ENCODE data around the gene HOXC12. TPM values are rescaled to one million over a fixed set of nuclear protein-coding genes. Genes with fewer than 3 reads are reported as not detected.

Gene HOXC12
- total and polyA plus RNA-seq, 2 of the 8 experiments (the other 6 are each of a cell fraction or from before 2014, with no cell fraction given), result not detected

DNA sequence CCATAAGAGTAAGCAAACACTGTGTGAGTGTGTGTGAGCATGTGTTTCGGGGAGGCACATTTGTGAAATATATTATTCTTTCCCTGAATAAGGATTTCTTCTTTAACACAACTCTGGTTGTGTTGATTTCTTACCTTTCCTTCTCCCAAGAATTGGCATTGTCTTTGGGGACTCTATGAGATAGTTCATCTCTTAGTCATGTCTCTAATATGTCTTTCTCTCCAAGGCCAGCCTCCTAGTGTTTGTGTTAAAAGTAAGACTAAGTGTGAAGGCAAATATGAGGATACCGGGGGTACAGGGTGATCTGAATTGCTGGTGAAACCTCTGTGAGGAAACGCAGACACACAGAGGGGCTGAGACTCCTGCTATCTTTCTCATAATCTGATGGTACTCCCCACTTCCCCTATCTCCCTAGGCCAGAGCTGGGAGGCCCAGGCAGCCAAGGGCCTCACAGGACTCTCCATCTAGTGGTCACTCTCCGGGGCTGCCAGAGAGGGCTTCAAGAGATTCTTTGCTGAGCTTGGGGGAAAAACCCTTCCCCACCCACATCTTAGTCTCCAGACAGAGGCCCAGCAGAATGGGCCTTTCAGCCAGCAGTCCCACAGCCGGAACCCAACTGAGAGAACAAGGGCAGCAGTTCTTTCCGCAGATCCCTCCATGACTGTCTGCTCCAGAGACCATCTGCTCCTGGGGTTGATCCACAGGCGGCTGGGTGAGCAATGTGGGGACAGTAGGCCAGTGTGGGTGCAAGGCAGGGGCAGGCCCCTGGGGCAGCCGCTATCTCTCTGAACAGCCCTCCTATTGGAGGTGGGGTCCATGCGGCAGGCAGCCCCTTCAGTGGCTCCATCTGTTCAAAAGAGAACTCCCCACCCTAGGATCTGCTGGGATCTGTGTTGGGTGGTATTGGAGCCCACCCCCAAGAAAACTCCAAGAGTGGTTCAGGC, 5.8 kb upstream of the HOXC12 start:
- no peak for FAIRE-seq
- TF ChIP-seq TEAD4 (IDR thresholded peaks at IDR 0.05; ENCODE audit: low read depth, low read length) (no peak), RAD21 (IDR thresholded peaks at IDR 0.05 in 1 of 2, conservative IDR thresholded peaks at IDR 0.05 in 1 of 2; ENCODE audit: low read depth in 2 of 2, low read length in 2 of 2) (peak in 1 of 2 experiments; percentile 21; a peak in 1 of 4 replicates), SP1 (IDR thresholded peaks at IDR 0.05; ENCODE audit: low read depth, low read length) (no peak), EZH2 (IDR thresholded peaks at IDR 0.05; ENCODE audit: low read depth, low read length, severe bottlenecking) (peak; percentile 1)
- TF ChIP-seq, protein P1, sequence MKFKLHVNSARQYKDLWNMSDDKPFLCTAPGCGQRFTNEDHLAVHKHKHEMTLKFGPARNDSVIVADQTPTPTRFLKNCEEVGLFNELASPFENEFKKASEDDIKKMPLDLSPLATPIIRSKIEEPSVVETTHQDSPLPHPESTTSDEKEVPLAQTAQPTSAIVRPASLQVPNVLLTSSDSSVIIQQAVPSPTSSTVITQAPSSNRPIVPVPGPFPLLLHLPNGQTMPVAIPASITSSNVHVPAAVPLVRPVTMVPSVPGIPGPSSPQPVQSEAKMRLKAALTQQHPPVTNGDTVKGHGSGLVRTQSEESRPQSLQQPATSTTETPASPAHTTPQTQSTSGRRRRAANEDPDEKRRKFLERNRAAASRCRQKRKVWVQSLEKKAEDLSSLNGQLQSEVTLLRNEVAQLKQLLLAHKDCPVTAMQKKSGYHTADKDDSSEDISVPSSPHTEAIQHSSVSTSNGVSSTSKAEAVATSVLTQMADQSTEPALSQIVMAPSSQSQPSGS (IDR thresholded peaks at IDR 0.05; ENCODE audit: low read length), result no peak
- TF ChIP-seq, protein P2, sequence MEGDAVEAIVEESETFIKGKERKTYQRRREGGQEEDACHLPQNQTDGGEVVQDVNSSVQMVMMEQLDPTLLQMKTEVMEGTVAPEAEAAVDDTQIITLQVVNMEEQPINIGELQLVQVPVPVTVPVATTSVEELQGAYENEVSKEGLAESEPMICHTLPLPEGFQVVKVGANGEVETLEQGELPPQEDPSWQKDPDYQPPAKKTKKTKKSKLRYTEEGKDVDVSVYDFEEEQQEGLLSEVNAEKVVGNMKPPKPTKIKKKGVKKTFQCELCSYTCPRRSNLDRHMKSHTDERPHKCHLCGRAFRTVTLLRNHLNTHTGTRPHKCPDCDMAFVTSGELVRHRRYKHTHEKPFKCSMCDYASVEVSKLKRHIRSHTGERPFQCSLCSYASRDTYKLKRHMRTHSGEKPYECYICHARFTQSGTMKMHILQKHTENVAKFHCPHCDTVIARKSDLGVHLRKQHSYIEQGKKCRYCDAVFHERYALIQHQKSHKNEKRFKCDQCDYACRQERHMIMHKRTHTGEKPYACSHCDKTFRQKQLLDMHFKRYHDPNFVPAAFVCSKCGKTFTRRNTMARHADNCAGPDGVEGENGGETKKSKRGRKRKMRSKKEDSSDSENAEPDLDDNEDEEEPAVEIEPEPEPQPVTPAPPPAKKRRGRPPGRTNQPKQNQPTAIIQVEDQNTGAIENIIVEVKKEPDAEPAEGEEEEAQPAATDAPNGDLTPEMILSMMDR (IDR thresholded peaks at IDR 0.05; ENCODE audit: control extremely low read depth in 1 of 3, insufficient read depth in 1 of 3, low read depth in 1 of 3, low read length in 3 of 3), result peak in 2 of 3 experiments; percentile 9 to 13; a peak in 2 of 4 replicates
- no peaks in the 10 kb centered on the region; a peak in 1 of 4 replicates for H3K9me3 ChIP-seq (ENCODE audit: insufficient read depth in 2 of 2, low read depth in 1 of 2, low read length in 1 of 2)
- H3K79me1 ChIP-seq (ENCODE audit: low read depth, low read length), result no peaks in the 10 kb centered on the region
- 54% methylated on average over 9 of the region's 9 CpGs; no CpG with 5 or more reads in 1 of the 2 experiments for WGBS, 2 experiments (ENCODE audit: extremely low coverage in 1 of 2, insufficient coverage in 1 of 2, insufficient read length in 1 of 2, insufficient replicate concordance in 2 of 2, low coverage in 1 of 2, low lambda C conversion rate in 2 of 2, missing lambda C conversion rate in 1 of 2)
- no peak for DNase-seq (ENCODE audit: low read depth in 1 of 2, low spot score in 2 of 2)
- H3K18ac ChIP-seq (ENCODE audit: extremely low read depth, low read length), result no peak overlapping the region
- no peak overlapping the region for H2BK12ac ChIP-seq (ENCODE audit: low read depth, low read length)
- no peak overlapping the region for H3K4ac ChIP-seq (replicated peaks; ENCODE audit: insufficient read length, low read depth, low read length)
- no peak overlapping the region for H2BK20ac ChIP-seq (ENCODE audit: low read length)
- no peak overlapping the region for H3K56ac ChIP-seq (replicated peaks; ENCODE audit: insufficient read length, low read depth, low read length)
- H3K27me3 ChIP-seq (replicated peaks in 1 of 4; ENCODE audit: control insufficient read depth in 3 of 4, extremely low read depth in 1 of 4, insufficient read depth in 3 of 4, low read length in 3 of 4), result peaks cover 98 to 100% (median 100%) of the 10 kb centered on the region in 4 experiments
- peaks cover 30 to 46% of the 10 kb centered on the region in 2 experiments for H4K20me1 ChIP-seq (replicated peaks in 1 of 2; ENCODE audit: control insufficient read depth in 1 of 2, insufficient read depth in 2 of 2, low read length in 2 of 2)
- H3K23me2 ChIP-seq (ENCODE audit: low read depth, low read length), result no peaks in the 10 kb centered on the region
- CTCF ChIA-PET (ENCODE audit: partially characterized antibody), result interaction anchor here (0.7 to 2.1 kb wide), 9 partner anchors 13 to 192 kb away, joined by 3 to 6 read pairs (median 3); no protein-coding TSS in a partner anchor
- H3K27ac ChIP-seq (ENCODE audit: low read depth, low read length), result no peak overlapping the region
- no peak overlapping the region for H2BK15ac ChIP-seq (ENCODE audit: low read length)
- no peak overlapping the region for H4K8ac ChIP-seq (ENCODE audit: extremely low read depth, insufficient read depth, low read length)
- H3K9ac ChIP-seq (replicated peaks in 1 of 4; ENCODE audit: extremely low read depth in 1 of 4, low read depth in 3 of 4, low read length in 3 of 4), result no peak overlapping the region
- H3K14ac ChIP-seq (ENCODE audit: insufficient read length), result no peak overlapping the region
- no peak overlapping the region for H4K91ac ChIP-seq (replicated peaks; ENCODE audit: insufficient read length, low read length)
- H2BK120ac ChIP-seq (replicated peaks; ENCODE audit: low read depth, low read length), result no peak overlapping the region
- peaks cover 0 to 16% (median 4%) of the 10 kb centered on the region in 4 experiments; a peak in 6 of 7 replicates for H3K4me1 ChIP-seq (replicated peaks in 1 of 4; ENCODE audit: control insufficient read depth in 3 of 4, insufficient read depth in 4 of 4, low read length in 3 of 4)
- POLR2A ChIA-PET (ENCODE audit: partially characterized antibody), result no interaction called here
- no peak overlapping the region for H4K5ac ChIP-seq (ENCODE audit: insufficient read length, low read depth, low read length)
- H3K23ac ChIP-seq (ENCODE audit: insufficient read length), result no peak overlapping the region
- no peak overlapping the region for H2AK5ac ChIP-seq (ENCODE audit: low read depth, low read length)
- H3K4me3 ChIP-seq (ENCODE audit: extremely low read depth in 1 of 4, insufficient read depth in 2 of 4, low read depth in 3 of 4, low read length in 4 of 4), result no peak overlapping the region
- H3K79me2 ChIP-seq (ENCODE audit: control insufficient read depth in 1 of 2, insufficient read depth in 2 of 2, low read length in 2 of 2), result no peaks in the 10 kb centered on the region
- H2BK5ac ChIP-seq (ENCODE audit: low read depth, low read length), result no peak overlapping the region
- H3K4me2 ChIP-seq (ENCODE audit: insufficient read depth in 1 of 2, low read depth in 2 of 2, low read length in 2 of 2), result no peak overlapping the region
- no peak overlapping the region for H2AFZ ChIP-seq (ENCODE audit: low read length)
- H3K36me3 ChIP-seq (ENCODE audit: control insufficient read depth in 2 of 4, insufficient read depth in 4 of 4, low read length in 3 of 4), result peaks cover 0 to 3% (median 0%) of the 10 kb centered on the region in 4 experiments; a peak in 1 of 8 replicates

All from H1 (cell line).